GM12873 (cell line): Measurements from ENCODE around the gene PPARGC1A.

ENCODE experiments used
- CTCF ChIP-seq: IDR thresholded peaks from 2 replicates; pipeline ENCODE4 v1.5.1; 2012; ENCODE audit warnings: low read depth, mild to moderate bottlenecking, moderate library complexity, low read length, control low read depth; ENCODE audit not compliant: insufficient read depth; ENCODE audit errors: missing control alignments

The PPARGC1A gene

GRCh38 chr4:23835774-23836478 is 53.9 kb downstream of the PPARGC1A start:
- no peak for TF ChIP-seq CTCF

- no peak for TF ChIP-seq CTCF
These were observed 61.1 kb downstream of the PPARGC1A start for GRCh38 chr4:23828779-23829178.

DNA sequence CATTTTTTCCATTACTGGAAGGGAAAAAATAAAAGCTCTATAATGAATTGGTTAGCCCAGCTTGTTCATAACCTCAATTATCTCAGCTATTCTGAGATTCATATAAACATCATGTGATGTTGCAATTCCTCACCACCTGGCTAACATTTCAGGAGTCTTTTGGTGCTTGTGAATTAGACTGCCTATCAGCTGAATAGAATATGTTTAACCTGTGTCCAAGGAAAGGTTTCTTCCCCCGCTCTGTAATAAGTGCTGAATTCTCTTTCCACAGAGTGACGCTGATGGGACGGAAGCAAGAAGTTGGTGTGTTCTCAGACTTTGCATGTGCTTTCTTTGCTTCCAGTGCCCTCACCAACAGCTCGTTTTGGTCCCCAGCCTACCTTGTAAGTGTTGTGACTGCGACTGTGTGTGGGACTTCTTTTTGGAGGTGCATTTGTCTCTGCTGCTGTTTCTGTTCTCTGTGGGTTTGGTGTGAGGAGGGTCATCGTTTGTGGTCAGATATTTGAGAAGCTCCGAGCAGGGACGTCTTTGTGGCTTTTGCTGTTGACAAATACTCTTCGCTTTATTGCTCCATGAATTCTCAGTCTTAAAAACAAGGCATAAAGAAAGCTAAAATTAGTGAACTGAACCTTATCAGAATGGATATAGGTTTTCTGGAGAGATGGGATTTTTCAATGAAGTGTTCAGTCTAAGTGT is 61.7 kb downstream of the PPARGC1A start:
- TF ChIP-seq CTCF, result no peak

DNA sequence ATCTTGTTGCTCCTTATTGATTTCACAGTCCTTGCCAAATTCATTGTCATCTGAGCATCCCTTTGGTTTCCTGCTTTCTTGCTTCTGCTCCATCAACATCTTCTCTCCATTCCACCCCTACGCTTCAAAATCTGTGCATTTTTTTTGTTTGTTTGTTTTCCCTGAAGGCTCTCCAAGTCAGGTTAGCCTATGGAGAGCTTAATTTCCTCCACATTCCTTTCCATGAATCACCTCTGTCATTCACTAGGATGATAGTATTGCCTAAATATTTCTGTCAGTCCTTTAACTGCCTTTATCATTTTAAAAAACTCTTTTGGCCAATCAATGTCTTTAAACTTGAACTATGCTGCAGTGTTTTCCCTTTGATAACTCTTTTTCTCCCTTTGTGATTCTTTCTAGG is 67.7 kb downstream of the PPARGC1A start:
- TF ChIP-seq CTCF, result no peak

DNA sequence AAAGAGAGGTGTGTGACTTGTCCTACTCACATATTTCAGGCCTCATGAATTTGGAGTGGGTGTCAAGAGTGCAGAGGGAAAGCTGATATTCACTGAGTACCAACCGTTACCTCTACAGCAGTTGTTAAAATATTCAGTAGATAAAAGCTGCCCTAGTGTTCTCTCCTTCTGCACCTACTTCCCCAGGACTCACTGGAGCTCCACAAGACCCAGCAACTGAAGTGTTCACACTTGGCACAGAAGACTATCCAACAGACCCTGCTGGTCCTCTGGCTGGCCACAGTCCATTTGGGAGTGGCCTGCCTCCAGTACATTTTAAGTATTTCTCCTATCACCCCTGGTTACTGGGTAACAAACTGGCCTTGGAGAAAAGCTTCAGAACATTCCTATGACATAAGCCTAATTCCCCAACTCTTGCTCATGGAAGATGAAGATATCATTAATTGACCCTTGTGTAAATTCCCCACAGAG is 70.8 kb downstream of the PPARGC1A start:
- TF ChIP-seq CTCF, result no peak

- no peak for TF ChIP-seq CTCF
These were observed 71.6 kb downstream of the PPARGC1A start for GRCh38 chr4:23818097-23818885.
